ENCODE data around the gene CORT. TPM values are rescaled to one million over a fixed set of nuclear protein-coding genes. Genes with fewer than 3 reads are reported as not detected.

The CORT gene
- total and polyA plus RNA-seq, 10 of the 15 experiments (the other 5 are each of a cell fraction or from before 2014, with no cell fraction given) = 0.09 to 0.49 (median 0.23) TPM; not detected in 1

GRCh38 chr1:10437052-10437451 is 12.8 kb upstream of the CORT start:
- CTCF ChIA-PET = interaction anchor here (1.2 to 10.5 kb wide), 2 partner anchors 19 to 57 kb away, joined by 8 to 292 read pairs; no protein-coding TSS in a partner anchor
- FAIRE-seq = no peak
- TF ChIP-seq JUND (IDR thresholded peaks at IDR 0.05; ENCODE audit: low read depth, low read length) = no peak
- TF ChIP-seq PAX8 (IDR thresholded peaks at IDR 0.05) = no peak
- TF ChIP-seq POU2F2 (IDR thresholded peaks at IDR 0.05; ENCODE audit: borderline replicate concordance, low read depth, low read length) = no peak
- TF ChIP-seq USF1 (IDR thresholded peaks at IDR 0.05; ENCODE audit: borderline replicate concordance, extremely low read length, insufficient read depth, low read depth, low read length) = no peak
- TF ChIP-seq GABPA (IDR thresholded peaks at IDR 0.05; ENCODE audit: low read depth) = no peak
- TF ChIP-seq SKIL (IDR thresholded peaks at IDR 0.05; ENCODE audit: low read depth, poor library complexity, severe bottlenecking) = no peak
- TF ChIP-seq IRF4 (IDR thresholded peaks at IDR 0.05; ENCODE audit: low read depth, low read length) = no peak
- TF ChIP-seq NR2C2 (IDR thresholded peaks at IDR 0.05; ENCODE audit: borderline replicate concordance, control insufficient read depth, insufficient read length, low read depth) = no peak
- TF ChIP-seq FOXM1 (IDR thresholded peaks at IDR 0.05; ENCODE audit: low read depth, low read length) = no peak
- TF ChIP-seq E4F1 (IDR thresholded peaks at IDR 0.05; ENCODE audit: borderline replicate concordance, partially characterized antibody) = no peak
- TF ChIP-seq NFYA (IDR thresholded peaks at IDR 0.05; ENCODE audit: borderline replicate concordance, low read depth, low read length) = no peak
- no peak for TF ChIP-seq ATF7 (IDR thresholded peaks at IDR 0.05; ENCODE audit: low read depth)
- TF ChIP-seq BCLAF1 (IDR thresholded peaks at IDR 0.05) = no peak
- no peak for TF ChIP-seq ATF3 (IDR thresholded peaks at IDR 0.05; ENCODE audit: borderline replicate concordance, extremely low read depth, low read depth, low read length)

More at GRCh38 chr1:10437052-10437451, 12.8 kb upstream of the CORT start:
- no peaks in the 10 kb centered on the region for H3K36me3 ChIP-seq (ENCODE audit: control insufficient read depth in 2 of 2, insufficient read depth in 2 of 2, low read length in 1 of 2)
- H4K20me1 ChIP-seq (ENCODE audit: control insufficient read depth, insufficient read depth) = no peaks in the 10 kb centered on the region
- H3K4me1 ChIP-seq (ENCODE audit: control insufficient read depth, insufficient read depth, low read length) = peaks cover 15% of the 10 kb centered on the region; the same call in 1 of the 2 replicates
- SMC1A ChIA-PET (ENCODE audit: uncharacterized antibody, unreplicated experiment) = interaction anchor here (9.0 kb wide), 1 partner anchor 56 kb away, joined by 122 read pairs; no protein-coding TSS in a partner anchor
- no peak overlapping the region for H3K9ac ChIP-seq (ENCODE audit: control insufficient read depth, insufficient read depth, low read length)
- H3K9me3 ChIP-seq (replicated peaks; ENCODE audit: control insufficient read depth, insufficient read depth, low read length) = no peaks in the 10 kb centered on the region
- 100% methylated on average over 1 of the region's 1 CpG for WGBS (ENCODE audit: insufficient coverage, insufficient replicate concordance, low lambda C conversion rate, missing lambda C conversion rate)
- POLR2A ChIA-PET = no interaction called here
- DNase-seq (ENCODE audit: low read depth, low spot score) (no peak), ATAC-seq (no peak)
- H2AFZ ChIP-seq (ENCODE audit: control insufficient read depth, low read depth, low read length) = no peak overlapping the region
- H3K4me3 ChIP-seq = no peak overlapping the region
- BruUV-seq (replicated peaks) = no TSS peak
- H3K27me3 ChIP-seq (replicated peaks in 1 of 2; ENCODE audit: control insufficient read depth in 2 of 2, insufficient read depth in 2 of 2, low read length in 1 of 2) = no peaks in the 10 kb centered on the region
- in situ Hi-C loops (cut with MboI) = loop anchor here (10.0 kb wide), 1 partner anchor 428 kb away; no protein-coding TSS in a partner anchor
- no peak overlapping the region for H3K4me2 ChIP-seq (ENCODE audit: control insufficient read depth, insufficient read depth)
- intact Hi-C loops (cut with micrococcal nuclease; ENCODE audit: unreplicated experiment) = no loop called here
- H3K27ac ChIP-seq (ENCODE audit: control insufficient read depth, insufficient read depth) = no peak overlapping the region
- no peaks in the 10 kb centered on the region for H3K79me2 ChIP-seq (ENCODE audit: control insufficient read depth, insufficient read depth, low read length)
- RAD21 ChIA-PET (ENCODE audit: unreplicated experiment) = no interaction called here
